ENCODE data around the gene RIF1. TPM values are rescaled to one million over a fixed set of nuclear protein-coding genes. Genes with fewer than 3 reads are reported as not detected.

Gene RIF1
- polyA plus RNA-seq, 1 of the 3 experiments (the other 2 are of a cell fraction) = 2.4 TPM

GRCh38 chr2:151363709-151364108 lies 46.0 kb upstream of the RIF1 start (continued):
- no peak for TF ChIP-seq FOXJ3 (CRISPR knock-in tag; IDR thresholded peaks at IDR 0.05)
- TF ChIP-seq TCF12 (IDR thresholded peaks at IDR 0.05) = no peak
- TF ChIP-seq RCOR1 (IDR thresholded peaks at IDR 0.05; ENCODE audit: low read length) = no peak
- TF ChIP-seq, protein P1, sequence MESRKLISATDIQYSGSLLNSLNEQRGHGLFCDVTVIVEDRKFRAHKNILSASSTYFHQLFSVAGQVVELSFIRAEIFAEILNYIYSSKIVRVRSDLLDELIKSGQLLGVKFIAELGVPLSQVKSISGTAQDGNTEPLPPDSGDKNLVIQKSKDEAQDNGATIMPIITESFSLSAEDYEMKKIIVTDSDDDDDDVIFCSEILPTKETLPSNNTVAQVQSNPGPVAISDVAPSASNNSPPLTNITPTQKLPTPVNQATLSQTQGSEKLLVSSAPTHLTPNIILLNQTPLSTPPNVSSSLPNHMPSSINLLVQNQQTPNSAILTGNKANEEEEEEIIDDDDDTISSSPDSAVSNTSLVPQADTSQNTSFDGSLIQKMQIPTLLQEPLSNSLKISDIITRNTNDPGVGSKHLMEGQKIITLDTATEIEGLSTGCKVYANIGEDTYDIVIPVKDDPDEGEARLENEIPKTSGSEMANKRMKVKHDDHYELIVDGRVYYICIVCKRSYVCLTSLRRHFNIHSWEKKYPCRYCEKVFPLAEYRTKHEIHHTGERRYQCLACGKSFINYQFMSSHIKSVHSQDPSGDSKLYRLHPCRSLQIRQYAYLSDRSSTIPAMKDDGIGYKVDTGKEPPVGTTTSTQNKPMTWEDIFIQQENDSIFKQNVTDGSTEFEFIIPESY (IDR thresholded peaks at IDR 0.05; ENCODE audit: borderline replicate concordance, low read depth) = no peak
- no peak for TF ChIP-seq TAF1 (IDR thresholded peaks at IDR 0.05; ENCODE audit: borderline replicate concordance, low read depth, low read length)

DNA sequence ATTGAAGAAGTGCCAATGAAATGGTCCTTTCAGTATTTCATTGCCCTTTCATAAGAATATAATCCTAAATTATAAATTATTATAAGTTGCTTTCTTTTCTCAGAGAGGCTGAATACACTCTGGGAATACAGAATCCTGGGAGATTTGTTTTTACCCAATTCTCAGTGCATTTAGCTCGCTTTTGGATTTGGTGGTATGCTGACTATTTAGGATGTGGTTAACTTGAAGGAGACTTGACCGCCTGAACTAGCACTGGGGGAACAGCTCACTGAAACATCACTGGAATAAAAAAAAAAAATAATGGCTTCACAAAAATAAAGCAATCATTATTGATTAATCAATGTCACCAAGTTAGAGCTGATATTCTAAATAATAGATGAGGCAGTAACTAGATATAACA lies 42.1 kb upstream of the RIF1 start:
- Histone ChIP-seq H3K27me3 (ENCODE audit: insufficient read depth) (no peaks in the 10 kb centered on the region), H3K9ac (no peak overlapping the region), H3K36me3 (replicated peaks in 1 of 2; ENCODE audit: control insufficient read depth in 1 of 2, insufficient read depth in 2 of 2, low read length in 1 of 2) (peaks cover 0 to 4% of the 10 kb centered on the region in 2 experiments), H3K27ac (ENCODE audit: low read depth in 2 of 2, low read length in 1 of 2) (no peak overlapping the region), H3F3A (replicated peaks; ENCODE audit: insufficient read depth) (no peaks in the 10 kb centered on the region), H3K4me1 (ENCODE audit: control insufficient read depth in 1 of 2, insufficient read depth in 2 of 2, low read depth in 1 of 2, low read length in 1 of 2) (no peaks in the 10 kb centered on the region), H3K9me2 (no peaks in the 10 kb centered on the region), H3K4me3 (ENCODE audit: low read depth in 2 of 2, low read length in 1 of 2) (no peak overlapping the region), H3K4me2 (no peak overlapping the region), H3K79me2 (ENCODE audit: insufficient read depth) (no peaks in the 10 kb centered on the region), H2AFZ (ENCODE audit: low read depth) (no peak overlapping the region), H4K20me1 (ENCODE audit: insufficient read depth) (no peaks in the 10 kb centered on the region), H3K9me3 (no peaks in the 10 kb centered on the region)
- 92% methylated on average over 2 of the region's 2 CpGs for WGBS (ENCODE audit: low lambda C conversion rate)
- TF ChIP-seq JUND (IDR thresholded peaks at IDR 0.05) (no peak), SIN3A (IDR thresholded peaks at IDR 0.05; ENCODE audit: borderline replicate concordance, low read depth, low read length) (no peak), EZH2phosphoT487 (IDR thresholded peaks at IDR 0.05; ENCODE audit: borderline replicate concordance, low read depth) (no peak), FOXJ3 (CRISPR knock-in tag; IDR thresholded peaks at IDR 0.05) (no peak), IRF3 (IDR thresholded peaks at IDR 0.05; ENCODE audit: low read depth, low read length) (no peak), TAF1 (IDR thresholded peaks at IDR 0.05; ENCODE audit: borderline replicate concordance, low read depth, low read length) (no peak), YY1 (IDR thresholded peaks at IDR 0.05; ENCODE audit: low read depth) (no peak), USF2 (IDR thresholded peaks at IDR 0.05; ENCODE audit: borderline replicate concordance, low read depth, low read length) (no peak), SMC3 (IDR thresholded peaks at IDR 0.05; ENCODE audit: low read depth, low read length) (no peak)
- ChIA-PET CTCF (interaction anchor here (0.8 kb wide), 1 partner anchor 658 kb away, joined by 3 read pairs; no protein-coding TSS in a partner anchor), POLR2A (no interaction called here)
- DNase-seq = no peak
